Fibroblast of the aortic adventitia (primary cell): ENCODE results near the gene C7orf25. TPM values are rescaled to one million over a fixed set of nuclear protein-coding genes. Genes with fewer than 3 reads are reported as not detected.

Source experiments
- DNase-seq: peaks from one replicate; pipeline ENCODE4 v3.0.0-alpha.2; 2010; ENCODE audit warnings: low read depth
- H3K4me3 ChIP-seq: 2 replicates; pipeline ENCODE4 v1.5.1; 2011; ENCODE audit warnings: low read depth, mild to moderate bottlenecking, control low read depth, low read length, moderate library complexity
- total RNA-seq: library from RNA; depleted of rRNA; stranded (reverse); fragments of >200 nt; gene quantifications from 2 replicates; pipeline ENCODE4 v1.2.3, GENCODE V29; 2012; ENCODE audit warnings: low replicate concordance
- TF ChIP-seq, protein P1 (sequence below): IDR thresholded peaks from 2 replicates; pipeline ENCODE4 v1.5.1; 2011; ENCODE audit warnings: mild to moderate bottlenecking, low read length, control low read depth, inconsistent platforms; ENCODE audit not compliant: insufficient read depth

Gene C7orf25
- total RNA-seq, 1 donor, result 10.8 TPM

DNA sequence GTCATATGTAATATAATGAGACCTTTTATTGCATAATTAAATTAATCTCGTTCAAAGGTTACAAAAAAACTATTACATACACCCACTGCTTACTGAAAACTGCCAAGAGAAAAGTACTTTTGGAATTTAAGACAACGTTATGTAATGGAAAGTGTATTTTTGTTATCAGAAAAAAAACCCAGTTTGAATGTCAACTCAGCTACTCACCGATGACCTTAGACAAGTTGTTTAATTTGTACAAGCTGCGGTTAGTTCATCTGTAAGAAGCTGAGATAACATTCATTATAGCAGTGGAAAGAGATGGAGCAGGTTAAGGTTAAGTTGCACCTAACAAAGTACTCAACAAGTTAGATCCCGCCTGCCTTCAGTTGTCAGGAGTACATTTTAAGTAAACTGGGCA is 19.0 kb upstream of the C7orf25 start:
- peak overlapping the region; percentile 91 for H3K4me3 ChIP-seq
- peak; percentile 43 for DNase-seq
- TF ChIP-seq, protein P1, sequence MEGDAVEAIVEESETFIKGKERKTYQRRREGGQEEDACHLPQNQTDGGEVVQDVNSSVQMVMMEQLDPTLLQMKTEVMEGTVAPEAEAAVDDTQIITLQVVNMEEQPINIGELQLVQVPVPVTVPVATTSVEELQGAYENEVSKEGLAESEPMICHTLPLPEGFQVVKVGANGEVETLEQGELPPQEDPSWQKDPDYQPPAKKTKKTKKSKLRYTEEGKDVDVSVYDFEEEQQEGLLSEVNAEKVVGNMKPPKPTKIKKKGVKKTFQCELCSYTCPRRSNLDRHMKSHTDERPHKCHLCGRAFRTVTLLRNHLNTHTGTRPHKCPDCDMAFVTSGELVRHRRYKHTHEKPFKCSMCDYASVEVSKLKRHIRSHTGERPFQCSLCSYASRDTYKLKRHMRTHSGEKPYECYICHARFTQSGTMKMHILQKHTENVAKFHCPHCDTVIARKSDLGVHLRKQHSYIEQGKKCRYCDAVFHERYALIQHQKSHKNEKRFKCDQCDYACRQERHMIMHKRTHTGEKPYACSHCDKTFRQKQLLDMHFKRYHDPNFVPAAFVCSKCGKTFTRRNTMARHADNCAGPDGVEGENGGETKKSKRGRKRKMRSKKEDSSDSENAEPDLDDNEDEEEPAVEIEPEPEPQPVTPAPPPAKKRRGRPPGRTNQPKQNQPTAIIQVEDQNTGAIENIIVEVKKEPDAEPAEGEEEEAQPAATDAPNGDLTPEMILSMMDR, result no peak

DNA sequence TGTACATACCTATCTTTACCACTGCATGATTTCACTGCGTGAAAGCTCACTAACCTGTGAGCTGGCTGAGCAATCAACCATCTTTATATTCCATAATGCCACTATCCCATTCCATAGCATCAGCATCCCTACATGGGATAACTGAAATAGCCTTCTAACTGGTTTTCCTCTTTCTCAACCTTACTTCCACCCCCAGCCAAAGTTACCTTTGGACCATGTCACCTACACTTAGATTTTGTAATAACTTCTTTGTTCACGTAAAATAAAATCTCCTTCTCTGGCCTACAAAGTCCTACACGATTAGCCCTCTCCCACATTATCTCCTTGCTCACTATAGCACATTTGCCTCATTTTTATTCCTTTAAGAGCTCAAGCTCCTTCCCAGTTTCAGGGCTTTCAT is 17.6 kb upstream of the C7orf25 start:
- TF ChIP-seq, protein P1, result no peak
- H3K4me3 ChIP-seq, result no peak overlapping the region
- DNase-seq, result no peak

DNA sequence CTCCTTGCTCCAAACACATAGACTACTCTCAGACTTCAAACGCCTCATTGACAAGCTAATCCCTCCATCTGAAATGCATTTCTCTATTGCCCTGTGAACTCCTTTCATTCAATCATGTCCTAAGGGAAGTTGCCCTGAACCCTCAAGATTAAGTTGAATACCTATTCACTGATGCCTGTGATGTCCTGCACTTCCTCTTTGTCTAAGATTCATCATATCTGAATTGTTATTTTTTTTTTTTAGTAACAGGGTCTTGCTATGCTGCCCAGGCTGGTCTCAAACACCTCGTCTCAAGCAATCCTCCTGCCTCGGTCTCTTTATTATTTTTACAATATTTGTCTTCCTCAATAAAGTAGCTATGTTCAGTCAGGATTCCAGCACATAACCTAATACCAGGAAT is 16.9 kb upstream of the C7orf25 start:
- no peak overlapping the region for H3K4me3 ChIP-seq
- TF ChIP-seq, protein P1, result no peak
- no peak for DNase-seq

DNA sequence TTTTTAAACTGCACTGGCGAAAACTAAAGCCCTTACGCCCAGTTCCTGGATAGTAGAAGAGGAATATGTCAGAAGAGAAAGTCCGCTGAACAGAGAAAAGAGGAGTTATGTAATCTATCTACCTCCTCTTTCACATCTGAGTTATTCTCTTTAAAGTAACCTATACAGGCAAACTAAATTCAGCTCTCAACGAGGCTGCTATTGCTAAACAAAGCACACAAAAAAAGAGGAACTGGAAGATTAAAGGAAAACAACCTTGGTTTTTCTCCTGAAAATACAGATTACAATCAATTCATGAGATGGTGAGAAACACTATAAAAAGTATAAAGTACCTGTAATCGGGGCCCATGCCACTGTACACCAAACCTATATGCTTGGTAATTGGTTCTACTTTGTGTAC is 14.3 kb upstream of the C7orf25 start:
- DNase-seq, result no peak
- no peak overlapping the region for H3K4me3 ChIP-seq
- TF ChIP-seq, protein P1, result no peak

DNA sequence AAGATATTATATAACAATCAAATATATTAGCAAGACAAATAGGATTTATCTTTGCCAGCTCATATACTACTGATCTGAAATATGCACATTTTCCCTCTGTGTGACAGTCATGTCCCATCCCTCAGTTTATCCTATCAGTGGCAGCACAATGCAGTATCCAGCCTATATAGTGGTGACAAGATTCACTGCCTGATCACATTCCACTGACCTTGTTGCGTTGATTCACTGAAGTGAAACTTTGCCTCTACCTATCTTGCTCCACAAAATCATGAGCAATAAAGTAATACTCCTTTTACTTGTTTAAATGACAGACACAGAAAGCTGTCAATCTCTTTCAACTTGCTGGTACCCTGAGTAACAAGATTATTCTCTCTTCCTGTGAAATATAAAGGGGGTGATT is 13.8 kb upstream of the C7orf25 start:
- no peak for DNase-seq
- TF ChIP-seq, protein P1, result no peak
- H3K4me3 ChIP-seq, result no peak overlapping the region

DNA sequence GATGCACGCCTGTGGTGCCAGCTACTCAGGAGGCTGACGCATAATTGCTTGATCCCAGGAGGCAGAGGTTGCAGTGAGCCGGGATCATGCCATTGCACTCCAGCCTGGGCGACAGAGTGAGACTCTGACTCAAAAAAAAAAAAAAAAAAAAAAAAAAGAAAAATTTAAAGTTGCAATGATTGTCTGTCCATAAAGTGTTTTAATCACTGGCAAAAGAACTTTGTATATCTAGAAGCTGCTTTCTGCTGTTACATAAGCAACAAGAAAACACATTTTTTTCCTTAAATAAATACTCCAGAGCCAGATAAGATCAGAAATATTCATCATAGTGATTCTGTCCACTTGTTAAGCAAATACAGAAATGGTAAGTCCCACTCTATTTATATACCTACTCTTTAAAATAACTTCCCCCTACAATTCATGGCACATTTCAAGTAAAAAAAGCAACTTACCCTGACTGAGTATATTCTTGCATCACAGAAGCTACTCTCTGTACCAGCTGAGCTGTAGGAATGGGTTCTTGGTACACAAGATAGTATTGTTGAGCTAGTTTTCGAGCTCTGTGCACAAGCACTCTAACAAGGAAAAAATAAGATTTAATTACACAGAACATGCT is 12.5 kb upstream of the C7orf25 start:
- no peak overlapping the region for H3K4me3 ChIP-seq
- TF ChIP-seq, protein P1, result no peak
- DNase-seq, result no peak
